T-cell (primary cell): Measurements from ENCODE around the gene FBXL5. TPM values are rescaled to one million over a fixed set of nuclear protein-coding genes. Genes with fewer than 3 reads are reported as not detected.

Source experiments
- ATAC-seq, 4 experiments: fragments of 200-7000 bp in 3 of 4; fragments of 150-1000 bp in 1 of 4; cut with Tn5 transposase; replicated peaks in 1 of 4; 1 replicate in 3 of 4; 2 replicates in 1 of 4; pipeline ENCODE4 v1.10.0; 2021; ENCODE audit warnings: moderate library complexity in 3 of 4, mild to moderate bottlenecking in 2 of 4, moderate number of reproducible peaks in 1 of 4
- CTCF ChIA-PET, 2 donors: fragments of 300-600 bp; sonication (Branson Sonifier 250); formaldehyde crosslinking; loops; one replicate each; lab custom pipeline; 2022; ENCODE audit warnings: antibody characterized with exemption in 2 of 2; lab: Charles Lee
- POLR2A ChIA-PET, 2 donors: fragments of 300-600 bp; sonication (Branson Sonifier 250); formaldehyde crosslinking; loops; one replicate each; lab custom pipeline; 2022; ENCODE audit warnings: antibody characterized with exemption in 2 of 2; lab: Charles Lee
- DNase-seq, 35 experiments: peaks; one replicate each; pipeline versions ENCODE4 v3.0.0 to v3.0.0-alpha.2; 2013 to 2023
- H3K27ac ChIP-seq: one replicate; pipeline ENCODE4 v1.5.1; 2013; ENCODE audit warnings: low read length
- H3K27me3 ChIP-seq, 2 experiments: replicated peaks in 1 of 2; 1 replicate in 1 of 2; 2 replicates in 1 of 2; pipeline versions ENCODE4 v1.6.1 to v1.7.0; 2013; ENCODE audit warnings: low read length in 1 of 2, mixed read lengths in 1 of 2; ENCODE audit not compliant: control insufficient read depth in 2 of 2, insufficient read depth in 2 of 2; ENCODE audit errors: extremely low read depth in 1 of 2
- H3K36me3 ChIP-seq, 2 donors: 1 replicate in 1 of 2; 2 replicates in 1 of 2; pipeline versions ENCODE4 v1.6.1 to v1.7.0; 2013; ENCODE audit warnings: low read length in 1 of 2; ENCODE audit not compliant: control insufficient read depth in 2 of 2, insufficient read depth in 1 of 2; ENCODE audit errors: extremely low read depth in 1 of 2
- H3K4me1 ChIP-seq, 2 experiments: 1 replicate in 1 of 2; 2 replicates in 1 of 2; pipeline versions ENCODE4 v1.6.1 to v1.7.0; 2013; ENCODE audit warnings: low read length in 2 of 2, mixed read lengths in 1 of 2; ENCODE audit not compliant: insufficient read depth in 2 of 2, control insufficient read depth in 1 of 2; ENCODE audit errors: extremely low read depth in 1 of 2
- H3K4me3 ChIP-seq, 2 donors: 1 replicate in 1 of 2; 2 replicates in 1 of 2; pipeline versions ENCODE4 v1.5.1 to v1.7.0; 2013; ENCODE audit warnings: mild to moderate bottlenecking in 2 of 2, low read length in 1 of 2, moderate library complexity in 1 of 2; ENCODE audit not compliant: control insufficient read depth in 1 of 2; ENCODE audit errors: extremely low read depth in 1 of 2
- H3K9me3 ChIP-seq: 2 replicates; pipeline ENCODE4 v1.7.0; 2013
- H3K27ac Mint-ChIP-seq, 2 donors: one replicate each; pipeline ENCODE4 v1.8.0; 2020 to 2021; ENCODE audit warnings: mild to moderate bottlenecking in 2 of 2, mixed read lengths in 2 of 2
- H3K27me3 Mint-ChIP-seq, 2 donors: one replicate each; pipeline ENCODE4 v1.8.0; 2021 to 2022; ENCODE audit warnings: mixed read lengths in 2 of 2
- H3K36me3 Mint-ChIP-seq: one replicate; pipeline ENCODE4 v1.8.0; 2021; ENCODE audit warnings: mixed read lengths
- H3K4me1 Mint-ChIP-seq, 3 donors: one replicate each; pipeline ENCODE4 v1.8.0; 2020 to 2022; ENCODE audit warnings: mixed read lengths in 3 of 3, mild to moderate bottlenecking in 1 of 3
- H3K4me3 Mint-ChIP-seq, 3 donors: one replicate each; pipeline ENCODE4 v1.8.0; 2020 to 2022; ENCODE audit warnings: mild to moderate bottlenecking in 3 of 3, mixed read lengths in 3 of 3, moderate library complexity in 3 of 3
- H3K9me3 Mint-ChIP-seq, 3 donors: one replicate each; pipeline ENCODE4 v1.8.0; 2020 to 2022; ENCODE audit warnings: mixed read lengths in 3 of 3
- WGBS: methylation state at CpG from one replicate; pipeline ENCODE4 v1.1.5; 2013; ENCODE audit warnings: missing lambda C conversion rate; ENCODE audit not compliant: insufficient coverage; 5-methylcytosine and 5-hydroxymethylcytosine counted together
- total RNA-seq, 35 experiments: library from RNA in 6 of 35; stranded (reverse) in 6 of 35; fragments of 120-200 nt in 1 of 35; gene quantifications; one replicate each; pipeline versions ENCODE4 v1.2.1 to v1.2.4 and lab custom pipeline; 2013 to 2026

The FBXL5 gene
- total RNA-seq, 5 donors from 2014 or later (not counting 1 experiment from before 2014, with no cell fraction given): 40.2 to 64.6 (median 45.0) TPM

- DNase-seq (no peak), ATAC-seq (no peak)
- Mint-ChIP-seq H3K36me3 (peaks cover 67% of the 10 kb centered on the region), H3K4me3 (no peak overlapping the region), H3K27ac (no peak overlapping the region), H3K27me3 (no peaks in the 10 kb centered on the region), H3K9me3 (no peaks in the 10 kb centered on the region), H3K4me1 (peaks cover 1 to 5% (median 5%) of the 10 kb centered on the region in 3 donors)
- ChIA-PET POLR2A (interaction anchor here in 1 of 2 donors (0.6 kb wide), 1 partner anchor 78 kb away, joined by 3 read pairs; no protein-coding TSS in a partner anchor), CTCF (no interaction called here)
- no peak overlapping the region for H3K27ac ChIP-seq
- H3K27me3 ChIP-seq: no peaks in the 10 kb centered on the region
- no peaks in the 10 kb centered on the region for H3K4me1 ChIP-seq
- no peak overlapping the region for H3K4me3 ChIP-seq
- H3K9me3 ChIP-seq: no peaks in the 10 kb centered on the region
- 100% methylated on average over 1 of the region's 5 CpGs for WGBS
- H3K36me3 ChIP-seq: peaks cover 0 to 12% of the 10 kb centered on the region in 2 donors
These were observed 49.6 kb downstream of the FBXL5 start for GRCh38 chr4:15605537-15605936.

- Histone ChIP-seq H3K27ac (no peak overlapping the region), H3K4me1 (no peaks in the 10 kb centered on the region), H3K9me3 (no peaks in the 10 kb centered on the region), H3K36me3 (peaks cover 0 to 12% of the 10 kb centered on the region in 2 donors), H3K4me3 (no peak overlapping the region), H3K27me3 (no peaks in the 10 kb centered on the region)
- CTCF ChIA-PET: no interaction called here
- H3K27me3 Mint-ChIP-seq: no peaks in the 10 kb centered on the region
- H3K36me3 Mint-ChIP-seq: peaks cover 57% of the 10 kb centered on the region
- no peak overlapping the region for H3K27ac Mint-ChIP-seq
- no CpG with 5 or more reads among the region's 2 CpGs for WGBS
- H3K4me1 Mint-ChIP-seq: no peaks in the 10 kb centered on the region
- ATAC-seq: no peak
- DNase-seq: no peak
- H3K4me3 Mint-ChIP-seq: no peak overlapping the region
- H3K9me3 Mint-ChIP-seq: no peaks in the 10 kb centered on the region
- POLR2A ChIA-PET: no interaction called here
These were observed 53.3 kb downstream of the FBXL5 start for GRCh38 chr4:15601862-15602261.

DNA sequence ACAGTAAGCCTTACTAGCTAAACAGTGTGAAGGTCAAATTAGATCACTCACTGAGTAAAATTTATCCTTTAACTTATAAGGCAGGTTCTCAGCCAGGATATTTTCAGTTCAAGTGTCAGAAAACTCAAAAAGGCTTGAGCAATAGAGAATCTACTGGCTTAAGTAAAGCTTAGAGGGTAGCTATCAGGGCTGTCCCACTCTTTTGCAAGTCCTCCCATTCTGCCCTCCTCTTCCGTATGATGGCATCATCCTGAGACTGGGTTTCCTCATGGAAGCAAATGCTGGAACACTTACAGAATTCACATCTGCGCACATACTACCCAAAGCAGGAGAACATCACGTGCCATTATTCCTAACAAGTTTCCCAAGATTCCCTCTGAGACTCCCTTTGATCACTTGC lies 55.0 kb downstream of the FBXL5 start:
- Histone ChIP-seq H3K27ac (no peak overlapping the region), H3K27me3 (no peaks in the 10 kb centered on the region), H3K4me3 (no peak overlapping the region), H3K9me3 (no peaks in the 10 kb centered on the region), H3K36me3 (peaks cover 0 to 8% of the 10 kb centered on the region in 2 donors), H3K4me1 (no peaks in the 10 kb centered on the region)
- ATAC-seq (no peak), DNase-seq (no peak)
- no peaks in the 10 kb centered on the region for H3K9me3 Mint-ChIP-seq
- no peak overlapping the region for H3K4me3 Mint-ChIP-seq
- CTCF ChIA-PET: no interaction called here
- H3K36me3 Mint-ChIP-seq: peaks cover 46% of the 10 kb centered on the region
- 100% methylated on average over 3 of the region's 3 CpGs for WGBS
- no peaks in the 10 kb centered on the region for H3K27me3 Mint-ChIP-seq
- H3K27ac Mint-ChIP-seq: no peak overlapping the region
- POLR2A ChIA-PET: no interaction called here
- no peaks in the 10 kb centered on the region for H3K4me1 Mint-ChIP-seq

GRCh38 chr4:15598644-15599043 lies 56.5 kb downstream of the FBXL5 start:
- H3K9me3 Mint-ChIP-seq: no peaks in the 10 kb centered on the region
- POLR2A ChIA-PET: no interaction called here
- no CpG with 5 or more reads among the region's 4 CpGs for WGBS
- no peak overlapping the region for H3K27ac Mint-ChIP-seq
- ATAC-seq (no peak), DNase-seq (no peak)
- no peaks in the 10 kb centered on the region for H3K4me1 Mint-ChIP-seq
- Histone ChIP-seq H3K9me3 (no peaks in the 10 kb centered on the region), H3K4me1 (no peaks in the 10 kb centered on the region), H3K4me3 (no peak overlapping the region), H3K36me3 (no peaks in the 10 kb centered on the region), H3K27ac (no peak overlapping the region), H3K27me3 (no peaks in the 10 kb centered on the region)
- H3K4me3 Mint-ChIP-seq: no peak overlapping the region
- no peaks in the 10 kb centered on the region for H3K27me3 Mint-ChIP-seq
- CTCF ChIA-PET: no interaction called here
- H3K36me3 Mint-ChIP-seq: peaks cover 32% of the 10 kb centered on the region

DNA sequence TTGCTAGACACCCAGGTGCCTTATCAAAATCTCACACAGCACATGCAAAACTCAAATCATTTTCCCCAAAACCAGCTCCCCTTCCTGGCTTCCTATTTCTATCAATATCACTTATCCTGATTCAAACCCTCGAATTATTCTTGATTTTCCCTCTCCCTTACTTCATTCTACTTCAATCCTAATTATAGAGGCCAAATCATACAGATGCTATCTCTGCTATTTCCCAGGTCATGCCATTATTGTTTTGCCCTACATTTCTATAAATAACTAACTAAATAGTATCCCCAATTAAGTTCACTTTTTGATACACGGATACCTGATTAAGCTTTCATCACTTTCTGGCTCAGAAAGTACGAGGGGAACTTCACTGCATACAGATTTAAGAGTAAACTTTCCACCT lies 62.4 kb downstream of the FBXL5 start:
- no peaks in the 10 kb centered on the region for H3K4me1 Mint-ChIP-seq
- H3K4me3 Mint-ChIP-seq: no peak overlapping the region
- ChIA-PET CTCF (no interaction called here), POLR2A (no interaction called here)
- no peak overlapping the region for H3K4me3 ChIP-seq
- H3K4me1 ChIP-seq: no peaks in the 10 kb centered on the region
- ATAC-seq: no peak
- WGBS: 84% methylated on average over 3 of the region's 3 CpGs
- H3K9me3 ChIP-seq: no peaks in the 10 kb centered on the region
- no peak overlapping the region for H3K27ac Mint-ChIP-seq
- H3K27me3 Mint-ChIP-seq: no peaks in the 10 kb centered on the region
- no peaks in the 10 kb centered on the region for H3K27me3 ChIP-seq
- no peaks in the 10 kb centered on the region for H3K36me3 ChIP-seq
- H3K27ac ChIP-seq: no peak overlapping the region
- no peaks in the 10 kb centered on the region for H3K9me3 Mint-ChIP-seq
- H3K36me3 Mint-ChIP-seq: peaks cover 4% of the 10 kb centered on the region
- DNase-seq: no peak

- H3K4me3 Mint-ChIP-seq: no peak overlapping the region
- 94% methylated on average over 2 of the region's 3 CpGs for WGBS
- ChIA-PET CTCF (no interaction called here), POLR2A (no interaction called here)
- H3K4me1 Mint-ChIP-seq: no peaks in the 10 kb centered on the region
- Histone ChIP-seq H3K36me3 (no peaks in the 10 kb centered on the region), H3K4me1 (no peaks in the 10 kb centered on the region), H3K27me3 (no peaks in the 10 kb centered on the region), H3K9me3 (no peaks in the 10 kb centered on the region), H3K27ac (no peak overlapping the region), H3K4me3 (no peak overlapping the region)
- H3K27ac Mint-ChIP-seq: no peak overlapping the region
- no peaks in the 10 kb centered on the region for H3K9me3 Mint-ChIP-seq
- H3K36me3 Mint-ChIP-seq: peaks cover 10% of the 10 kb centered on the region
- DNase-seq (no peak), ATAC-seq (no peak)
- no peaks in the 10 kb centered on the region for H3K27me3 Mint-ChIP-seq
These were observed 67.5 kb downstream of the FBXL5 start for GRCh38 chr4:15587649-15588048.

DNA sequence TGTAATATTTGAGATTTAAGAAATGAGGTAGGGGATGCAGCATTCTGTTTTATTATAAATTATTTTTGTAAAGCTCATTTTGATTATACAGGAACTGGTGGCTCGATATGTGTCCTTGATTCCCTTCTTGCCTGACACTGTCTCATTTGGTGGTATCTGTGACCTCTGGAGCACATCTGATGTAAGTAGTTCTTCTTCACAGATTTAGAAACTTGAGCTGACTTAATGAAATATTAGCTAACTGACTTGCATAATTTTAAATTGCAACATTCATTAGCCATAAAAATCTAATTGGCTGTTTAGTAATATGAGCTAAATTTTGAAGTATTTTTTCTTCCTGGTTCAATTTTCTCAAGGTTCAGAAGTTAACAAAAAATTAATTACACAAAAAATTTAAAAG lies 69.1 kb downstream of the FBXL5 start:
- Histone ChIP-seq H3K4me3 (no peak overlapping the region), H3K27me3 (no peaks in the 10 kb centered on the region), H3K4me1 (no peaks in the 10 kb centered on the region), H3K27ac (no peak overlapping the region), H3K36me3 (no peaks in the 10 kb centered on the region), H3K9me3 (no peaks in the 10 kb centered on the region)
- ChIA-PET POLR2A (no interaction called here), CTCF (no interaction called here)
- ATAC-seq (no peak), DNase-seq (no peak)
- peaks cover 10% of the 10 kb centered on the region for H3K36me3 Mint-ChIP-seq
- no peak overlapping the region for H3K27ac Mint-ChIP-seq
- H3K27me3 Mint-ChIP-seq: no peaks in the 10 kb centered on the region
- no peaks in the 10 kb centered on the region for H3K9me3 Mint-ChIP-seq
- no peaks in the 10 kb centered on the region for H3K4me1 Mint-ChIP-seq
- WGBS: no CpG with 5 or more reads among the region's 1 CpG
- H3K4me3 Mint-ChIP-seq: no peak overlapping the region
